Liver (tissue), 9 donors: ENCODE measurements around the gene SPAG16. TPM values are rescaled to one million over a fixed set of nuclear protein-coding genes. Genes with fewer than 3 reads are reported as not detected.

Experiments used
- DNase-seq: peaks from one replicate; pipeline ENCODE4 v3.0.0-alpha.2; 2017; ENCODE audit warnings: low spot score
- H3K27ac ChIP-seq, 2 donors: one replicate each; pipeline ENCODE4 v1.7.0; 2013; ENCODE audit warnings: inconsistent platforms in 2 of 2, low read length in 2 of 2, control low read depth in 1 of 2, low read depth in 1 of 2, mild to moderate bottlenecking in 1 of 2
- H3K27me3 ChIP-seq, 4 donors: one replicate each; pipeline versions ENCODE4 v1.6.1 to v1.7.0; 2013; ENCODE audit warnings: low read length in 3 of 4, inconsistent platforms in 1 of 4, mild to moderate bottlenecking in 1 of 4, moderate library complexity in 1 of 4; ENCODE audit not compliant: control insufficient read depth in 4 of 4, insufficient read depth in 4 of 4
- H3K36me3 ChIP-seq, 4 donors: one replicate each; pipeline versions ENCODE4 v1.6.1 to v1.7.0; 2013; ENCODE audit warnings: low read length in 3 of 4, mild to moderate bottlenecking in 3 of 4, low read depth in 1 of 4, moderate library complexity in 1 of 4; ENCODE audit not compliant: control insufficient read depth in 4 of 4, insufficient read depth in 3 of 4
- H3K4me1 ChIP-seq, 4 donors: one replicate each; pipeline versions ENCODE4 v1.6.1 to v1.7.0; 2013; ENCODE audit warnings: low read length in 3 of 4, mild to moderate bottlenecking in 3 of 4, moderate library complexity in 1 of 4; ENCODE audit not compliant: control insufficient read depth in 4 of 4, insufficient read depth in 4 of 4
- H3K4me3 ChIP-seq, 3 donors: one replicate each; pipeline versions ENCODE4 v1.6.1 to v1.7.0; 2013; ENCODE audit warnings: low read length in 3 of 3, control low read depth in 1 of 3, low read depth in 1 of 3, mild to moderate bottlenecking in 1 of 3
- H3K9ac ChIP-seq, 2 donors: one replicate each; pipeline ENCODE4 v1.7.0; 2013; ENCODE audit warnings: low read length in 2 of 2, mild to moderate bottlenecking in 2 of 2, moderate library complexity in 2 of 2, control low read depth in 1 of 2, low read depth in 1 of 2
- H3K9me3 ChIP-seq, 4 donors: one replicate each; pipeline versions ENCODE4 v1.6.1 to v1.7.0; 2013; ENCODE audit warnings: low read length in 3 of 4; ENCODE audit not compliant: control insufficient read depth in 4 of 4
- CTCF ChIP-seq: fragments of 150-350 bp; IDR thresholded peaks from 2 replicates; pipeline ENCODE4 v1.5.1; 2017; ENCODE audit warnings: improper control_type of control experiment, low read depth, low read length; ENCODE audit not compliant: missing input control
- EGR1 ChIP-seq, 2 donors: IDR thresholded peaks; 2 replicates each; pipeline ENCODE4 v1.6.1; 2016 to 2018; ENCODE audit warnings: antibody characterized with exemption in 2 of 2, low read depth in 2 of 2
- FOXA1 ChIP-seq: IDR thresholded peaks from 2 replicates; pipeline ENCODE4 v1.6.1; 2016; ENCODE audit warnings: antibody characterized with exemption
- FOXA2 ChIP-seq: IDR thresholded peaks from 2 replicates; pipeline ENCODE4 v1.6.1; 2016; ENCODE audit warnings: antibody characterized with exemption
- GABPA ChIP-seq, 2 donors: IDR thresholded peaks in 1 of 2; conservative IDR thresholded peaks in 1 of 2; 2 replicates each; pipeline ENCODE4 v1.6.1; 2016; ENCODE audit warnings: antibody characterized with exemption in 2 of 2, mild to moderate bottlenecking in 1 of 2, moderate library complexity in 1 of 2
- HNF4A ChIP-seq, 2 donors: conservative IDR thresholded peaks; 2 replicates each; pipeline ENCODE4 v1.6.1; 2016; ENCODE audit warnings: antibody characterized with exemption in 2 of 2, mild to moderate bottlenecking in 2 of 2
- HNF4G ChIP-seq: IDR thresholded peaks from 2 replicates; pipeline ENCODE4 v1.6.1; 2016; ENCODE audit warnings: antibody characterized with exemption
- JUND ChIP-seq, 2 donors: IDR thresholded peaks; 2 replicates each; pipeline ENCODE4 v1.6.1; 2016; ENCODE audit warnings: antibody characterized with exemption in 2 of 2
- NR2F2 ChIP-seq: IDR thresholded peaks from 2 replicates; pipeline ENCODE4 v1.6.1; 2016; ENCODE audit warnings: antibody characterized with exemption
- RAD21 ChIP-seq, 2 donors: IDR thresholded peaks; 2 replicates each; pipeline ENCODE4 v1.6.1; 2016; ENCODE audit warnings: antibody characterized with exemption in 2 of 2, mild to moderate bottlenecking in 2 of 2
- RXRA ChIP-seq, 2 donors: IDR thresholded peaks; 2 replicates each; pipeline ENCODE4 v1.6.1; 2017 to 2018; ENCODE audit warnings: antibody characterized with exemption in 2 of 2, mild to moderate bottlenecking in 1 of 2
- SP1 ChIP-seq: IDR thresholded peaks from 2 replicates; pipeline ENCODE4 v1.6.1; 2018; ENCODE audit warnings: antibody characterized with exemption, mild to moderate bottlenecking
- TAF1 ChIP-seq: conservative IDR thresholded peaks from 2 replicates; pipeline ENCODE4 v1.6.1; 2016; ENCODE audit warnings: antibody characterized with exemption, mild to moderate bottlenecking
- YY1 ChIP-seq: IDR thresholded peaks from 2 replicates; pipeline ENCODE4 v1.6.1; 2016; ENCODE audit warnings: antibody characterized with exemption, mild to moderate bottlenecking
- WGBS: extraction: QIAGEN DNeasy Blood & Tissue Kit; methylation state at CpG from one replicate; pipeline ENCODE4 v1.1.7; 2013; 5-methylcytosine and 5-hydroxymethylcytosine counted together
- polyA plus RNA-seq, 2 donors: library from polyadenylated mRNA; stranded (reverse) in 1 of 2; unstranded in 1 of 2; fragments of 200-250 nt in 1 of 2; fragments of >200 nt in 1 of 2; fragmentation: Nextera tagmentation in 1 of 2; extraction: Ambion mirVana in 1 of 2; gene quantifications; one replicate each; pipeline versions ENCODE4 v1.2.1 to v1.2.3, GENCODE V29; 2013 to 2015
- total RNA-seq, 2 donors: library from RNA; depleted of rRNA; stranded (reverse); fragments of >200 nt; gene quantifications; one replicate each; pipeline ENCODE4 v1.2.3, GENCODE V29; 2014
- TF ChIP-seq, protein P1 (sequence below): IDR thresholded peaks from 2 replicates; pipeline ENCODE4 v1.6.1; 2016; ENCODE audit warnings: antibody characterized with exemption
- TF ChIP-seq, protein P2 (sequence below): IDR thresholded peaks from 2 replicates; pipeline ENCODE4 v1.6.1; 2016; ENCODE audit warnings: antibody characterized with exemption
- TF ChIP-seq, protein P3 (sequence below): IDR thresholded peaks from 2 replicates; pipeline ENCODE4 v1.6.1; 2016; ENCODE audit warnings: antibody characterized with exemption, mild to moderate bottlenecking
- donor health status: healthy.
- donor health status: healthy.
- donor health status: healthy.
- donor health status: healthy.
- donor health status: healthy.

SPAG16 gene
- total and polyA plus RNA-seq, 4 donors, result 6.4 to 12.7 (median 11.4) TPM

GRCh38 chr2:214233164-214233563, 948.9 kb downstream of the SPAG16 start:
- H3K4me1 ChIP-seq, result no peaks in the 10 kb centered on the region
- H3K9ac ChIP-seq, result no peak overlapping the region
- H3K9me3 ChIP-seq, result no peaks in the 10 kb centered on the region
- H3K4me3 ChIP-seq, result no peak overlapping the region
- H3K27ac ChIP-seq, result no peak overlapping the region
- TF ChIP-seq SP1 (no peak), NR2F2 (no peak), EGR1 (IDR thresholded peaks at IDR 0.05; ENCODE audit: low read depth in 2 of 2) (no peak), RXRA (IDR thresholded peaks at IDR 0.05) (no peak), HNF4A (conservative IDR thresholded peaks at IDR 0.05) (no peak)
- no peak for DNase-seq
- H3K36me3 ChIP-seq, result no peaks in the 10 kb centered on the region
- no peaks in the 10 kb centered on the region for H3K27me3 ChIP-seq

DNA sequence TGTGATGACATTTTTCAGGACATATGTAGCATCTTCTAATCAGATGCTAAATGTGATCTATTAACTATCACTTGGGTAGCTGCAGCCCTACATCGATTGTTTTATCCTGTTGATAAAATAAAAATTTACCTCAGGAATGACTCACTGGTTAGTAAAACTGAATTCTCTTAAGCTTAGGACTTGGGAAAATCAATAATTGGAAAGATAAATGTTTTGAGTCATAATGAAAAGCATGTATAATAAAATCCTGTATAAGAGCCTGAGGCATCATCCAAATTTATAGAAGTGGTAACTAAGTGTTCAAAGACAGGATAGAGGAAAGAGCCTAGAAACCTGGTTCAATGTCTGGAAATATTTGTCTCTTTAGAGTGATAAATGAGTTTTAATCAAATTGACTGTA, 958.5 kb downstream of the SPAG16 start:
- Histone ChIP-seq H3K4me3 (no peak overlapping the region), H3K9ac (no peak overlapping the region), H3K9me3 (no peaks in the 10 kb centered on the region), H3K4me1 (no peaks in the 10 kb centered on the region), H3K27ac (no peak overlapping the region), H3K36me3 (no peaks in the 10 kb centered on the region), H3K27me3 (no peaks in the 10 kb centered on the region)
- no peak for TF ChIP-seq CTCF
- no peak for DNase-seq
- 82% methylated on average over 1 of the region's 1 CpG for WGBS

DNA sequence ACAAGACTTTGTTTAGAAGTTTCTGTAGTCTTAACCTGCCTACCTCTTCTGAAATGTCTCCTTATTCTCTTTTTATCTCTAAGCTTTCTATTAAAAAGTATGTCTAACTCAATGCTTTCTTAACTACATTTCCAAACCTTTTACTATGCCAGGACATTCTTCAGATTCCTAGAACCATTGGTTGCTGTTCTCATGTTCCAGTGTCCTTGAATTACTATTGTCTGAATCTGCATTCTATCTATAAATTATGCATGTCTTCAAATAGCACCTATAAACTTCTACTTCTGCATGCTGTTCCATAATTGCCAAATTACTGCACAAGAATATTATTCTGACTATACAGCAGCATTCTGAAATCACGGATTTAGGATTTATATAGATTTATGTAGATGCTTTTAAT, 960.6 kb downstream of the SPAG16 start:
- WGBS, result 62% methylated on average over 1 of the region's 1 CpG
- no peak for DNase-seq
- TF ChIP-seq SP1, result no peak

GRCh38 chr2:214246417-214246816, 962.2 kb downstream of the SPAG16 start:
- H3K27ac ChIP-seq, result no peak overlapping the region
- no peaks in the 10 kb centered on the region for H3K36me3 ChIP-seq
- H3K9me3 ChIP-seq, result no peaks in the 10 kb centered on the region
- no peaks in the 10 kb centered on the region for H3K4me1 ChIP-seq
- no peak overlapping the region for H3K9ac ChIP-seq
- no peak overlapping the region for H3K4me3 ChIP-seq
- DNase-seq, result no peak
- no peaks in the 10 kb centered on the region for H3K27me3 ChIP-seq
- no peak for TF ChIP-seq NR2F2
- TF ChIP-seq JUND (IDR thresholded peaks at IDR 0.05), result no peak
- TF ChIP-seq CTCF, result no peak
- no peak for TF ChIP-seq SP1
- TF ChIP-seq, protein P1, sequence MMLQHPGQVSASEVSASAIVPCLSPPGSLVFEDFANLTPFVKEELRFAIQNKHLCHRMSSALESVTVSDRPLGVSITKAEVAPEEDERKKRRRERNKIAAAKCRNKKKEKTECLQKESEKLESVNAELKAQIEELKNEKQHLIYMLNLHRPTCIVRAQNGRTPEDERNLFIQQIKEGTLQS, result no peak
- TF ChIP-seq FOXA1, result no peak
- no peak for TF ChIP-seq YY1
- no peak for TF ChIP-seq HNF4A (conservative IDR thresholded peaks at IDR 0.05)
- no peak for TF ChIP-seq HNF4G
- no peak for TF ChIP-seq TAF1
- TF ChIP-seq, protein P2, sequence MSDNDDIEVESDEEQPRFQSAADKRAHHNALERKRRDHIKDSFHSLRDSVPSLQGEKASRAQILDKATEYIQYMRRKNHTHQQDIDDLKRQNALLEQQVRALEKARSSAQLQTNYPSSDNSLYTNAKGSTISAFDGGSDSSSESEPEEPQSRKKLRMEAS, result no peak
- no peak for TF ChIP-seq EGR1 (IDR thresholded peaks at IDR 0.05; ENCODE audit: low read depth in 2 of 2)
- TF ChIP-seq RAD21 (IDR thresholded peaks at IDR 0.05), result no peak
- TF ChIP-seq, protein P3, sequence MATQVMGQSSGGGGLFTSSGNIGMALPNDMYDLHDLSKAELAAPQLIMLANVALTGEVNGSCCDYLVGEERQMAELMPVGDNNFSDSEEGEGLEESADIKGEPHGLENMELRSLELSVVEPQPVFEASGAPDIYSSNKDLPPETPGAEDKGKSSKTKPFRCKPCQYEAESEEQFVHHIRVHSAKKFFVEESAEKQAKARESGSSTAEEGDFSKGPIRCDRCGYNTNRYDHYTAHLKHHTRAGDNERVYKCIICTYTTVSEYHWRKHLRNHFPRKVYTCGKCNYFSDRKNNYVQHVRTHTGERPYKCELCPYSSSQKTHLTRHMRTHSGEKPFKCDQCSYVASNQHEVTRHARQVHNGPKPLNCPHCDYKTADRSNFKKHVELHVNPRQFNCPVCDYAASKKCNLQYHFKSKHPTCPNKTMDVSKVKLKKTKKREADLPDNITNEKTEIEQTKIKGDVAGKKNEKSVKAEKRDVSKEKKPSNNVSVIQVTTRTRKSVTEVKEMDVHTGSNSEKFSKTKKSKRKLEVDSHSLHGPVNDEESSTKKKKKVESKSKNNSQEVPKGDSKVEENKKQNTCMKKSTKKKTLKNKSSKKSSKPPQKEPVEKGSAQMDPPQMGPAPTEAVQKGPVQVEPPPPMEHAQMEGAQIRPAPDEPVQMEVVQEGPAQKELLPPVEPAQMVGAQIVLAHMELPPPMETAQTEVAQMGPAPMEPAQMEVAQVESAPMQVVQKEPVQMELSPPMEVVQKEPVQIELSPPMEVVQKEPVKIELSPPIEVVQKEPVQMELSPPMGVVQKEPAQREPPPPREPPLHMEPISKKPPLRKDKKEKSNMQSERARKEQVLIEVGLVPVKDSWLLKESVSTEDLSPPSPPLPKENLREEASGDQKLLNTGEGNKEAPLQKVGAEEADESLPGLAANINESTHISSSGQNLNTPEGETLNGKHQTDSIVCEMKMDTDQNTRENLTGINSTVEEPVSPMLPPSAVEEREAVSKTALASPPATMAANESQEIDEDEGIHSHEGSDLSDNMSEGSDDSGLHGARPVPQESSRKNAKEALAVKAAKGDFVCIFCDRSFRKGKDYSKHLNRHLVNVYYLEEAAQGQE, result no peak
- TF ChIP-seq GABPA (IDR thresholded peaks at IDR 0.05 in 1 of 2, conservative IDR thresholded peaks at IDR 0.05 in 1 of 2), result no peak
- no peak for TF ChIP-seq RXRA (IDR thresholded peaks at IDR 0.05)
- no peak for TF ChIP-seq FOXA2

More for the DNA sequence above, 960.6 kb downstream of the SPAG16 start:
- no peaks in the 10 kb centered on the region for H3K4me1 ChIP-seq
- H3K27ac ChIP-seq, result no peak overlapping the region
- H3K36me3 ChIP-seq, result no peaks in the 10 kb centered on the region
- H3K9me3 ChIP-seq, result no peaks in the 10 kb centered on the region
- H3K9ac ChIP-seq, result no peak overlapping the region
- H3K4me3 ChIP-seq, result no peak overlapping the region
- H3K27me3 ChIP-seq, result no peaks in the 10 kb centered on the region
